HG03571 (cell line): Measurements from ENCODE around the gene SERPINB10.

Experiments used
- ATAC-seq: cut with Tn5 transposase; IDR thresholded peaks from one replicate; pipeline ENCODE4 v1.9.1; 2021; ENCODE audit not compliant: unreplicated experiment

Gene SERPINB10

DNA sequence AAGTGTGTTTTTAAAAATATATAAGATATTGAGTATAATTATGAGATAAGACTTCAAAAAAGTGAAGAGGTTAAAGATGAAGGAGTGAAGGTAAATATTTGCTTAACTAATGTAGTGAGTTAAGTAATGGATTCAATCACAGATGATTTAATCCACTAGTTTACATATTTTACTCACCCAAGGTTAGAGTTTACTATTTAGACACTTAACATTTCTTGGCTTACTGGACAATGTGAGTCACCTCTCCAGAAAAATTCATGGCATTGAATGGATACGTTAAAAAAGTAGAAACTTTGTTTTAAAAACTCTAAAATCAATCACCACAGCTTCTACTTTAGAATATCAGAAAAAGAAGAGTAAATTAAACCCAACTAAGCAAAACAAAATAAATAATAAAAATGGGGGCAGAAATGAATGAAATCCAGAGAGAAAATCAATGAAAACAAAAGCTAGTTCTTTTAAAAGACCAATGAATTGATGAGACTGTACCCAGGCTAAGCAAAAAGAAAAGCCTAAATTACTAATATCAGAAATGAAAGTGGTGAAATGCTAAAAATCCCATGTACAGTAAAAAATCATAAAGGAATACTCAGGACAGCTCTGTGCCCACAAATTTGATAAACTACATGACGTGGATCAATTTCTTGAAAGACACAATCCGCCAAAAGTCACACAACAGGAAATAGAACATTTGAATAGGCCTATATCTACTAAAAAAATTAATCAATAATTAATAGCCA, 39.5 kb downstream of the SERPINB10 start:
- ATAC-seq = no peak

DNA sequence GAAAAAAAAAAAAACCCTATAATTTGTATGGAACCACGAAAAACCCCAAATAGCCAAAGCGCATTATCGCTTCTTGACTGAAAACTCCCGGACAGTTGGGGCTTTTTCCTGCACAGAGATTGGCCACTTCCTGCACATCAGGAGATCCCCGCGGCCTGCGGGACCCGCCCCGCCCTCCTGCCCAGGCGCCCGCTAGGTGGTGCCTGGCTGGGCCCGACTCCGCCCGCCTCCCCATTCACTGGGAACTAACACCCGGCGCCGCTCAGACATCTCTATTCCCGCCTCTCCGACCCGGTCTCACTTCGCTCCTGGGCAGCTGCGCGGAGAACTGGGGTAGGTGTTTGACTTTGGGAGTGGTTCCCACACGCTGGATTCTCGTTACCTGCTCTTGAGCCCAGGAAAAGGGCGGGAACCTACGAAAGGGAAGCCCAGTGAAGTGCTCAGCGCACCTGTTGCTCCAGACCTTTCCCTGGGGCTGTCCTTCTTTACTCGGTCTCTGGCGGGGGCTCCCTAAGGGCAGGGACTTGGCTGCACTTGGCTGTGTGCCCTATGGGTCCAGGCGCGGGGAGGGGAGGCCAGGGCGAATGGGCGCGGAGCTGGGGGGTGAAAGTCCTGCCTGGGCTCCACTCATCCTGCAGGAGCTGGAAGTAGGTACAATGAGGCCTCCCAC, 41.4 kb downstream of the SERPINB10 start, which contains the start of gene HMSD:
TSS of gene HMSD (plus strand) at position 234 of the 670 bp plus-strand sequence. CDS start 4,155 bp downstream, outside the sequence.
- peak; percentile 93 for ATAC-seq

DNA sequence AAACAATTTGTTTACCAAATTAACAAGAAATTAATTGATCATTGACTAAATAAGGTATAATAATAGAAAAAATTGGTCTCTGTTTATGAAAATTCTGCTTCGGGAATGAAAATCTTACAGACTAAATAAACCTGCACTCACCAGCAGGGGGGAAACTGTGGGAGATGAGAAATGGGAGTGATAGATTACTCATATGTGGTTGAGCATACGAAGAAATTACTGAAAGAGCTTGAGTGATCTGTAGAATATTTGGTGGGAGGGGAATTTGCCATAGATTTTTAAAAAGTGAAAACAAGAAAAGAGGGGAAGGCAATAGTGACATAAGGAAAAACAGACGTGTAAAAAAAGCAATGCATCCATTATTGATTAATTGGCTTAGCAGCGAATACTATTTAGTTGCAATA, 43.5 kb downstream of the SERPINB10 start:
- ATAC-seq = peak; percentile 47

GRCh38 chr18:63953811-63954210, 46.1 kb downstream of the SERPINB10 start:
- ATAC-seq = no peak

- ATAC-seq = no peak
Measured at GRCh38 chr18:63956755-63957154, 49.0 kb downstream of the SERPINB10 start.

GRCh38 chr18:63960891-63961290, 53.1 kb downstream of the SERPINB10 start:
- no peak for ATAC-seq

GRCh38 chr18:63961435-63961980, 53.8 kb downstream of the SERPINB10 start:
- no peak for ATAC-seq

DNA sequence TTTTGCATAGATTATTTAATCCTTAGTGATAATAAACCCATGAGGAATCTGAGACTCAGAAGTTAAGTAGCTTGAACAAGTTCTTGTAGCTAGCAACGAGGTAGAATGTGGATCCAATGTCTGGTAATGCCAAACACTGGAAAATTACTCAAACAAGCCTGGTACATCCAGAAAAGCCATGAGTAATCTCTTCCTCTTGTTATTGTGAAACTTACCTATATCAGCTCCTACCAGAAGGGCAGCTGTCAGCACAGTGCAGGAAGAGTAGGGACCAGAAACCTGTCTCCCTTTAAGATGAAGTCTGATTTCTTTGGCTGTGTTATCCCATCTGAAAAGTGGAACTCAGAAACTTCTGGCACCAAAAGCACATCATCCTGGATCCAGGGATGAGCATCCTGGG, 54.4 kb downstream of the SERPINB10 start:
- ATAC-seq = no peak

DNA sequence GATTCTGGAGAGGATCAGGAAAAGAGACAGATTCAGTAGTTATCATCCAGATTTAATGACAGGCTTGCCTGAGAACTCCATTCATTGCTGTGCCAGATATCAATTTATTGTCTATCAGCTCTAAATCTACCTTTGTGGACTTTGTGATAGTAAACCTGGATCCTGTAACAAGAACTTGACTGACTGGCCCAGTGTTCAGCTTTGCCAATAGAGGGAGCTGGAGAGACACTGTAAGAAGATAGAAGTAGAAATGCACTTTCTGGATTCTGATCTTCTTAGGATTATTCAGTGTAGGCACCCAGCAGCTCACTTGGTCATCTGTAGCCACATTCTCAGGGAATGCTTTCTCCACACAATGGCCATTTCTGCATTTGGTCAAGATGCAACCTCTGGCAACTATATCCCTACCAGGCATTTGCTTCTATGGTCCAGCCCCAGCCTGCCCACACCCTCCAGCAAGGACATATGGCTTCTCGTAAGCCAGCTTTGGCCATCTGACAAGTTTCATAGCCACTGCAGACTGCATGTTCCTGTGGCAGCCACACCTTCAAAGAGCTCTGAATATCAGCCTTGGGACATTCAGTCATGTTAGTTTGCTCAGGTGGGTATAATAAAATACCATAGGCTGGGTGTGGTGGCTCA, 56.0 kb downstream of the SERPINB10 start:
- no peak for ATAC-seq

- ATAC-seq = no peak
Measured at GRCh38 chr18:63964908-63965307, 57.1 kb downstream of the SERPINB10 start.

DNA sequence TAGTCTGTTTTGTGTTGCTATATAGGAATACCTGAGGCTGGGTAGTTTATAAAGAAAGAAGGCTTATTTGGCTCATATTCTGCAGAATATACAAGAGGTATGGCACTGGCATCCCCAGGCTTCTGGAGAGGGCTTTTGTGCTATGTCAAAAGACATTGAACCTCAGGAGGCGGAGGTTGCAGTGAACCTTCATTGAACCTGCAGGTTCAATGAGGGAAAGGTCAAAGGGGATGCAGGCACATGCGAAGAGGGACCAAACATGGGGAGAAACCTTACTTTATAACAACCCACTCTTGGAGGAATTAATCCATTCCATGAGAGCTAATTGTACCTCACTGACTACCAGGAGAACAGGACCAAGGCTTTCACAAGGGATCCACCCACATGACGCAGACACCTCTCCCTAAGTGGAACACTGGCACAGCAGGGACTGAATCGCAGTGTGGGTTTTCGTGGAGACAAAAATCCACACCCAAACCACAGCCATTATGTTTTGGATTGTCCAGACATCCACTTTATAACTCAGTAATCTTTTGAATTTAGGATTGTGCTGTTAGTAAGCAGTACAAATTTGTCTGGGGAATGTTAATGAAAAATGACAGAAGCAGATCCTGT, 58.1 kb downstream of the SERPINB10 start:
- no peak for ATAC-seq

GRCh38 chr18:63969942-63970808, 62.4 kb downstream of the SERPINB10 start, which contains the start of gene SERPINB8:
SERPINB8 (plus strand) TSS chr18:63970081; CDS start chr18:63978309, 8,228 bp downstream.
- ATAC-seq = peak; percentile 90

DNA sequence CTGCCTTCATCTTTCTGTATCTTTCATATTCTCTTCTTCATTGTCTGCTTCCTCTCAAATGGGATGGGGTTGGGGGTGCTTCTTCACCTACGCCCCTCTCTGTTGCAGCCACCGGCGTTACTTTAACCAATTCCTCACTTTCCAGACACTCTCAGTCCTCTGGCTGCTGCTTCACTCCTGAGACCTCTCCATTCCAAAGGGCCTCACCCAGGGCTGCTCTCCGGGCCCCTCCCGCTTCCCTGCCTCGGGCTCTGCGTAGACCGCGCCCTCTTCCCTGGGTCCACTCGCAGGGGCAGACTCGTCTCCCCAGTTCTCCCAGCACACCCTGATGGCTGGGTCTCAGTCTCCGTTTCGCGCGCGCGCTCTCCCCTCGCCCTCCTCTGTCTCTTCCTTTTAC, 63.0 kb downstream of the SERPINB10 start:
- peak; percentile 1 for ATAC-seq

GRCh38 chr18:63971320-63972001, 63.7 kb downstream of the SERPINB10 start:
- no peak for ATAC-seq

GRCh38 chr18:63972002-63972376, 64.2 kb downstream of the SERPINB10 start:
- no peak for ATAC-seq

GRCh38 chr18:63974991-63975390, 67.2 kb downstream of the SERPINB10 start:
- no peak for ATAC-seq

GRCh38 chr18:63975628-63976027, 67.9 kb downstream of the SERPINB10 start:
- ATAC-seq = no peak

- no peak for ATAC-seq
Measured at GRCh38 chr18:63977040-63977439, 69.3 kb downstream of the SERPINB10 start.

GRCh38 chr18:63979409-63979920, 71.7 kb downstream of the SERPINB10 start:
- ATAC-seq = peak; percentile 68
